ENCODE results near the gene SPATA18.
"Not testable (repeated sequence)": the region's sequence is repeated elsewhere in the genome, so short reads cannot be mapped to it uniquely, and the experiment has no call there.

The SPATA18 gene

DNA sequence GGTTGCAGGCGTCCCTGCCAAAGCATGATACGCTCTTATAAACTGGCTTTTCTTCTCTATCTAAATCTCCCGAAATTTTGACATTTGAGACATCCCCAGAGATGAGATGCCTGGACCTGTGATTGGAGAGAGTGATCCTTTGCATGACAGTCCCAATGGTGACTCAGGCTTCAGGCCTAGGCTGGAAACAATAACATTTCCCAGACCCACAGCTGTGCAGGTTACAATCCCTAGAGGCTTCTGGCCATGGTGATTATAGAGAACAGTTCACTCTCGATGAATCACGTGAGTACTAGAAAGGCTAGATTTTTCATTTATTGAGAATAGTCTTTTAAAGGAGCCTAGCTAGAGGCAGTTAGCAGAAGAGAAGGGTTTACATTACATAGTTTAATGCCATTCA, 75.9 kb downstream of the SPATA18 start:
- H3K4me3 ChIP-seq (ENCODE audit: control insufficient read depth, low read depth, low read length): no peak overlapping the region
- TF ChIP-seq, protein P1, sequence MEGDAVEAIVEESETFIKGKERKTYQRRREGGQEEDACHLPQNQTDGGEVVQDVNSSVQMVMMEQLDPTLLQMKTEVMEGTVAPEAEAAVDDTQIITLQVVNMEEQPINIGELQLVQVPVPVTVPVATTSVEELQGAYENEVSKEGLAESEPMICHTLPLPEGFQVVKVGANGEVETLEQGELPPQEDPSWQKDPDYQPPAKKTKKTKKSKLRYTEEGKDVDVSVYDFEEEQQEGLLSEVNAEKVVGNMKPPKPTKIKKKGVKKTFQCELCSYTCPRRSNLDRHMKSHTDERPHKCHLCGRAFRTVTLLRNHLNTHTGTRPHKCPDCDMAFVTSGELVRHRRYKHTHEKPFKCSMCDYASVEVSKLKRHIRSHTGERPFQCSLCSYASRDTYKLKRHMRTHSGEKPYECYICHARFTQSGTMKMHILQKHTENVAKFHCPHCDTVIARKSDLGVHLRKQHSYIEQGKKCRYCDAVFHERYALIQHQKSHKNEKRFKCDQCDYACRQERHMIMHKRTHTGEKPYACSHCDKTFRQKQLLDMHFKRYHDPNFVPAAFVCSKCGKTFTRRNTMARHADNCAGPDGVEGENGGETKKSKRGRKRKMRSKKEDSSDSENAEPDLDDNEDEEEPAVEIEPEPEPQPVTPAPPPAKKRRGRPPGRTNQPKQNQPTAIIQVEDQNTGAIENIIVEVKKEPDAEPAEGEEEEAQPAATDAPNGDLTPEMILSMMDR (IDR thresholded peaks at IDR 0.05; ENCODE audit: control insufficient read depth, insufficient read depth, low read depth, low read length, missing control alignments): no peak
- DNase-seq (ENCODE audit: low read depth): no peak

- DNase-seq (ENCODE audit: low read depth): no peak
- TF ChIP-seq, protein P1 (IDR thresholded peaks at IDR 0.05; ENCODE audit: control insufficient read depth, insufficient read depth, low read depth, low read length, missing control alignments): no peak
- no peak overlapping the region for H3K4me3 ChIP-seq (ENCODE audit: control insufficient read depth, low read depth, low read length)
Observed at GRCh38 chr4:52135171-52135570, 84.1 kb downstream of the SPATA18 start.

GRCh38 chr4:52137152-52137551, 86.0 kb downstream of the SPATA18 start:
- not testable (repeated sequence) for H3K4me3 ChIP-seq (ENCODE audit: control insufficient read depth, low read depth, low read length); DNase-seq (ENCODE audit: low read depth)

DNA sequence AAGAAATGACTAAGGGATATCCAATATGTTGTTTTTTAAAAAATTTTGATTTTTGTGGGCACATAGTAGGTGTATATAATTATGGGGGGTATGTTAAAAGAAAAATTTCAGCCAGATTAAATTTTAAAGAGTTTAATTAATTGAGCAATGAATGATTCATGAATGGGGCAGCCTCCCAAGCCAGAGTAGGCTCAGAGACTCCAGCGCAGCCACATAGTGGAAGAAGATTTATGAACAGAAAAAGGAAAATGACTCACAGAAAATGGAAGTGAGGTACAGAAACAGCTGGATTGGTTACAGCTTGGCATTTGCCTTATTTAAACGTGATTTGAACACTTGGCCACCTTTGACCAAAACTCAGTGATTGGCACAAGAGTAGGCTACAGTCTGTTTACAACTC, 91.7 kb downstream of the SPATA18 start:
- TF ChIP-seq, protein P1 (IDR thresholded peaks at IDR 0.05; ENCODE audit: control insufficient read depth, insufficient read depth, low read depth, low read length, missing control alignments): no peak
- DNase-seq (ENCODE audit: low read depth): no peak

DNA sequence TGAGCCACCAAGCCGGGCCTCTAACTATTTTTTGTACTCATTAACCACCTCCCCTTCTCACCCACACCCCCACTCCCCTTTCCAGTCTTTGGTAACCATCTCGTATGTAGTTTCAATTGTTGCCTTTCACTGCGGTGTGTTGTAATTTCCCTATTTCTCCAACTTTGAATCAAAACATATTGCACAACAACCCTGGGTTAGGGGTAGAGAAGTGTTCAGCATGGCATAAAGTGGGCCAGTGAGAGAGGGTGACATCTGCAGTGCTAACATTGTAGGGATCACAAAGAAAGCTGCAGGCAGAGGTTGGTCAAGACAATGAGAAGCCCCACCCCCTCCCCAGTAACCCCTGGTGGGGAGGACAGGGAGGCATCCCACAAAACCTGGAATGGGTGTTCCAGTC, 92.7 kb downstream of the SPATA18 start:
- H3K4me3 ChIP-seq (ENCODE audit: control insufficient read depth, low read depth, low read length): no peak overlapping the region
- DNase-seq (ENCODE audit: low read depth): no peak
- TF ChIP-seq, protein P1 (IDR thresholded peaks at IDR 0.05; ENCODE audit: control insufficient read depth, insufficient read depth, low read depth, low read length, missing control alignments): no peak

More for the DNA sequence above, 91.7 kb downstream of the SPATA18 start:
- H3K4me3 ChIP-seq (ENCODE audit: control insufficient read depth, low read depth, low read length): no peak overlapping the region

GRCh38 chr4:52144372-52144771, 93.3 kb downstream of the SPATA18 start:
- TF ChIP-seq, protein P1 (IDR thresholded peaks at IDR 0.05; ENCODE audit: control insufficient read depth, insufficient read depth, low read depth, low read length, missing control alignments): no peak
- H3K4me3 ChIP-seq (ENCODE audit: control insufficient read depth, low read depth, low read length): no peak overlapping the region
- DNase-seq (ENCODE audit: low read depth): no peak

Measured in AG09309 (cell line).